WERI-Rb-1 (cell line): ENCODE measurements around the gene COL27A1.

ENCODE experiments used
- DNase-seq: peaks from one replicate; pipeline ENCODE4 v3.0.0-alpha.2; 2020
- H3K27ac ChIP-seq: fragments of 250-450 bp; sonication (Bioruptor Pico); 2 replicates; pipeline ENCODE4 v1.5.1; 2020; ENCODE audit warnings: mild to moderate bottlenecking, moderate library complexity
- H3K27me3 ChIP-seq: fragments of 250-450 bp; sonication (Bioruptor Pico); 2 replicates; pipeline ENCODE4 v1.5.1; 2021; ENCODE audit warnings: mild to moderate bottlenecking, low read depth, moderate library complexity; ENCODE audit not compliant: insufficient read depth, severe bottlenecking
- H3K36me3 ChIP-seq: fragments of 250-450 bp; sonication (Bioruptor Pico); 2 replicates; pipeline ENCODE4 v1.5.1; 2020; ENCODE audit warnings: mild to moderate bottlenecking, moderate library complexity
- H3K4me3 ChIP-seq: 2 replicates; pipeline ENCODE4 v1.5.1; 2011; ENCODE audit warnings: low read depth, mild to moderate bottlenecking, control low read depth, low read length
- H3K9me3 ChIP-seq: fragments of 250-450 bp; sonication (Bioruptor Pico); 2 replicates; pipeline ENCODE4 v1.5.1; 2021; ENCODE audit warnings: mild to moderate bottlenecking, moderate library complexity; ENCODE audit not compliant: severe bottlenecking
- TF ChIP-seq, protein P1 (sequence below): IDR thresholded peaks from 2 replicates; pipeline ENCODE4 v1.5.1; 2011; ENCODE audit warnings: low read depth, mild to moderate bottlenecking, control low read depth, inconsistent platforms, low read length

Gene COL27A1

GRCh38 chr9:114228016-114228808 is 72.9 kb downstream of the COL27A1 start:
- DNase-seq, result no peak
- no peaks in the 10 kb centered on the region for H3K9me3 ChIP-seq
- H3K4me3 ChIP-seq, result no peak overlapping the region
- H3K36me3 ChIP-seq, result peaks cover 13% of the 10 kb centered on the region
- no peak overlapping the region for H3K27ac ChIP-seq
- TF ChIP-seq, protein P1, sequence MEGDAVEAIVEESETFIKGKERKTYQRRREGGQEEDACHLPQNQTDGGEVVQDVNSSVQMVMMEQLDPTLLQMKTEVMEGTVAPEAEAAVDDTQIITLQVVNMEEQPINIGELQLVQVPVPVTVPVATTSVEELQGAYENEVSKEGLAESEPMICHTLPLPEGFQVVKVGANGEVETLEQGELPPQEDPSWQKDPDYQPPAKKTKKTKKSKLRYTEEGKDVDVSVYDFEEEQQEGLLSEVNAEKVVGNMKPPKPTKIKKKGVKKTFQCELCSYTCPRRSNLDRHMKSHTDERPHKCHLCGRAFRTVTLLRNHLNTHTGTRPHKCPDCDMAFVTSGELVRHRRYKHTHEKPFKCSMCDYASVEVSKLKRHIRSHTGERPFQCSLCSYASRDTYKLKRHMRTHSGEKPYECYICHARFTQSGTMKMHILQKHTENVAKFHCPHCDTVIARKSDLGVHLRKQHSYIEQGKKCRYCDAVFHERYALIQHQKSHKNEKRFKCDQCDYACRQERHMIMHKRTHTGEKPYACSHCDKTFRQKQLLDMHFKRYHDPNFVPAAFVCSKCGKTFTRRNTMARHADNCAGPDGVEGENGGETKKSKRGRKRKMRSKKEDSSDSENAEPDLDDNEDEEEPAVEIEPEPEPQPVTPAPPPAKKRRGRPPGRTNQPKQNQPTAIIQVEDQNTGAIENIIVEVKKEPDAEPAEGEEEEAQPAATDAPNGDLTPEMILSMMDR, result no peak
- H3K27me3 ChIP-seq, result no peaks in the 10 kb centered on the region

DNA sequence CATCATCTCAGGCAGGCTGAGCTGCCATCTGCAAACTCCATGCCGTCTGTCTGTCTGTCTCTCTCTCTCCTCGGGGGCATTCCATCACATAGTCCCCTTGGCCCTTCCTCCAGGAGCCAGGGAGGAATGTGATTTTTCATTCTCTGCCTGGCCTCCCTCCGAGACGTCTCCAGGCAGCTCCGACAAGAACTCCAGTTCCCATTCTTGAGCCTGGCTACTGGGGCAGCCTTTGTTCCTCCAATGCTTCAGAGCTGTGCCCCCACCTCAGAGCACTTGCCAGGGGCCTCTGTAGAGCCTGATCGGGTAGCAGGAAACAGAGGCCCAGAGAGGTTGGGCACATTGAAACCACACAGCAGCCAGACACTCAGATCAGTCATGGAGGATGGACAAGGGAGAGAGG is 74.0 kb downstream of the COL27A1 start:
- Histone ChIP-seq H3K4me3 (no peak overlapping the region), H3K27me3 (no peaks in the 10 kb centered on the region), H3K36me3 (peaks cover 13% of the 10 kb centered on the region; the same call in 1 of the 2 replicates), H3K27ac (no peak overlapping the region), H3K9me3 (no peaks in the 10 kb centered on the region)
- DNase-seq, result no peak
- TF ChIP-seq, protein P1, result no peak

DNA sequence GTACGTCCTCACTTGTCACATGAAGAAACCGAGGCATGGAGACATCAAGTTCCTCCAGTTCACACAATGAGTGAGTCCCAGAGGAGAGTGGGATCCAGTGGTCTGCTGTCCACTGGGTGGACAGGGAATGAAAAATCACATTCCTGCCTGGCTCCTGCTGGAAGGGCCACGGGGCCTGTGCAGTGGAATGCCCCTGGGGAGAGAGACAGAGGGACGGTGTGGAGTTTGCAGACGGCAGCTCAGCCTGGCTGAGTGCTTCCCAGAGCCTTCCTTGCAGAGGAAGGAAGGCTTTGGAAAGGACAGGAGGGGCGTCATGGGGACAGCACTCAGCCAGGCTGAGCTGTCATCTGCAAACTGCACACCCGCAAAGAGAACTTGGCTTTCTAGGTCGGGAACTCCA is 74.7 kb downstream of the COL27A1 start:
- Histone ChIP-seq H3K36me3 (peaks cover 13% of the 10 kb centered on the region; the same call in 1 of the 2 replicates), H3K4me3 (no peak overlapping the region), H3K27ac (no peak overlapping the region), H3K9me3 (no peaks in the 10 kb centered on the region), H3K27me3 (no peaks in the 10 kb centered on the region)
- TF ChIP-seq, protein P1, result no peak
- no peak for DNase-seq

GRCh38 chr9:114231273-114231672 is 75.9 kb downstream of the COL27A1 start:
- Histone ChIP-seq H3K9me3 (no peaks in the 10 kb centered on the region), H3K4me3 (no peak overlapping the region), H3K27me3 (no peaks in the 10 kb centered on the region), H3K36me3 (peaks cover 13% of the 10 kb centered on the region; the same call in 1 of the 2 replicates), H3K27ac (no peak overlapping the region)
- TF ChIP-seq, protein P1, result no peak
- DNase-seq, result no peak

DNA sequence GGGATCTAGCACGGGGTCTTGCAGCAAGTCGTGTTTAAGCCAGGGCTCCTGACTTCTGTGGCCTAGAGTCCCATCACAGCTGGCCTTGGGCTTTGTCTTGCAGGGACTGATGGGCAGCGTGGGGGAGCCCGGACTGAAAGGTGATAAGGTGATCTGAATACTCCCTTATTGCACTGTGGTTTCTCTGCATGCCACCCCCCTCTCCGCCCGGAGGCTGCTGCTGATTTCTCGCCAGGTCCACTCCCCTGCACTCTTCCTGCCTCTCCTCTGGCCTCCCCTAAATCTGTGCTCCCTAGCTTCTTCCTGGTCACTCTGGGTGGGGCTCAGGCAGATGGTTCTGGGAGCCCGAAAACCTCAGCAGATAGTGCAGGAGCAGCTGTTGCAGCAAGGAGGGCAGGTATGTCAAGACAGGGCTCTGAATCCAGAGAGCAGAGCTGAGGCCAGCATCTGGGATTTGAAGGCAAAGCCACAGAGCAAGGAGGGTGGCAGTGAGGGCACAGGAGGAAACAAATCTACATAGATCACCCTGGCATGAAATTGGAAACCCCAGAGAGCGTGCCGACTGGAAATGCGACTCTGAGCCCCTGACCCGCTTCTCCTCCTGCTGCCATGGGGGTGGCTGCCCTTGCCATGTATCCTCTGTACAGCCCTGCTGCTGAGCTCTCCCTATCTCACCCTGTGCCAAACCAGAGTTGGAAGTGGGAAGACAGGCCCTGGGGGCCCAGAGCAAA is 76.5 kb downstream of the COL27A1 start:
- H3K27me3 ChIP-seq, result no peaks in the 10 kb centered on the region
- peaks cover 13% of the 10 kb centered on the region; the same call in 1 of the 2 replicates for H3K36me3 ChIP-seq
- no peak overlapping the region for H3K4me3 ChIP-seq
- no peaks in the 10 kb centered on the region for H3K9me3 ChIP-seq
- H3K27ac ChIP-seq, result no peak overlapping the region
- DNase-seq, result no peak
- TF ChIP-seq, protein P1, result no peak
